Colon (tissue), 2 donors: ENCODE data around the gene VPS72.

Experiments used
- FAIRE-seq: peaks from 2 replicates; lab custom pipeline; 2012; peaks lifted over from hg19 to GRCh38; lab: Jason Lieb, UNC
- donor health status: control.
- donor health status: control.

Gene VPS72

DNA sequence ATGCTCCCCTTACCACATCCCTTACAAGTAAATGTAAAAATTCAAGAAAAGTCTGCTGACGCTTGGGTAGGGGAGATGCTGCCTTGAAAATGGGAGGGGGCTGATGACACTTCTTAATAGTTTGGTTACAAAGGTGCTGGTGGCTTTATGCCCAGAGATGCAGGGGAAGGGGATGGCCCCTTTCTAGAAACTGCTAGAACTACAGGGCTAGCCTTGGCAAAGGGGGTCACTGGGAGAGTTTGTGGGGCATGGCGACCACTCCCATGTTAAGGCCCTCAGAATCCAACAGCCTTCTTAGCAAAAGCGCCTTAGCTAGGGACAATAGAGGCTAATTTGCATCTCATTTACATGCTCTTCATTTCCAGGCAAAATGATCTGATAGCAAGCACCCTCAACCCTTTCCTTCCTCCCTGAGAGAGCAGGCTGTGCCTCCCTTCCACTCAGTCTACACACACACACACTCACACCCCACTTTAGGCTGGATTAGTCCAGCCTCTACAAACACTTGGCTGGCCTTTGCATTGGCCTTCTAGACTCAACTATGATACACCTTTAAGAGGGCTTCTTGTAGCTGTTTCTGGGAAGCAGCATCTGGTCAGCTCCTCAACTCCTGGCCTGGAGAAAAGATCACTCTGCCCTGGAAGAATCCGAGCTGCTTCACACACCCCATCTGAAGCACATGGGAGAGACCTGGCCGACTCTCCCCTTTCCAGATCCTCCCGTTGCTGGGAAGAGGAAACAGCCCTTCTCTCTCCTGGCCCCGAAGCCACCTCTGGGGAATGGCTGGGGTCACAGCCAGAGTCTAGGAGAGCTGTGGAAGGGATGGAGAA is 45.3 kb downstream of the VPS72 start:
- FAIRE-seq, result no peak

DNA sequence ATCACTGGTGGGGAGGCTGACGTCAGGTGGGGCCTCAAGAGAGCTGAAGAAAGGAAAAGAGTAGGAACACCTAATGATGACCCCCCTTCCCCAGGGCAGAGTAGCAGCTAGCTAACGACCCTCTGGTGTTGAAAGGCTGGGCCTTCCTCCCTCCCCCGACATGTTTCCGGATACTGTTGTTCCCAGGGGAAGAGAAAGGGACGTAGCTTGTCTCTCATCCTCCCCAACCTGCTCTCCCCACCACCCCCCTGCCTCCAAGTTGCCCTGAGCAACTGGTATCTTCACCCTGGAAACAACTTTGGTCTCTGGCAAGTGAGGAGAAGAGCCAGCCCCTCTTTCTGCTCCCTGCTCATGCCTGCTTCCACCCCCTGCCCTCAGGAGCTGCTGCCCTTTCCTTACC is 46.0 kb downstream of the VPS72 start:
- no peak for FAIRE-seq

DNA sequence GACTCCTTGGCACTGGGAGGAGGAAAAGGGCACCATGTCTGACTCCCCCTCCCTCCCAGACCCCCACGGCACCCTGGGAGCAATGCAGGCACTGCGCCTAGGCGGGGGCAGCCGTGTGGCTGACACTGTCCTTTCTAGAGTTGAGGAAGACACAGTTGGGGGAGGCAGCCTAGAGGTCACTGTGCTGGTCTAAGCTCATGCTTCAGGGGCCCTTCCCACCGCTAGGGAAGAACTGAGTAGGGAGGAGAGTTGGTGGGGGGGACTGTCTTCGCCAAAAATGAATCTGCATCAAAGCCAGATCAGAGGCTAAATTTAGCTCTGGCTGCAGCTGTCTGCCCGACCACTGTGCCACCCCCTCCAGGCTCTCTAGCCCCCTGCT is 47.0 kb downstream of the VPS72 start:
- FAIRE-seq, result no peak

DNA sequence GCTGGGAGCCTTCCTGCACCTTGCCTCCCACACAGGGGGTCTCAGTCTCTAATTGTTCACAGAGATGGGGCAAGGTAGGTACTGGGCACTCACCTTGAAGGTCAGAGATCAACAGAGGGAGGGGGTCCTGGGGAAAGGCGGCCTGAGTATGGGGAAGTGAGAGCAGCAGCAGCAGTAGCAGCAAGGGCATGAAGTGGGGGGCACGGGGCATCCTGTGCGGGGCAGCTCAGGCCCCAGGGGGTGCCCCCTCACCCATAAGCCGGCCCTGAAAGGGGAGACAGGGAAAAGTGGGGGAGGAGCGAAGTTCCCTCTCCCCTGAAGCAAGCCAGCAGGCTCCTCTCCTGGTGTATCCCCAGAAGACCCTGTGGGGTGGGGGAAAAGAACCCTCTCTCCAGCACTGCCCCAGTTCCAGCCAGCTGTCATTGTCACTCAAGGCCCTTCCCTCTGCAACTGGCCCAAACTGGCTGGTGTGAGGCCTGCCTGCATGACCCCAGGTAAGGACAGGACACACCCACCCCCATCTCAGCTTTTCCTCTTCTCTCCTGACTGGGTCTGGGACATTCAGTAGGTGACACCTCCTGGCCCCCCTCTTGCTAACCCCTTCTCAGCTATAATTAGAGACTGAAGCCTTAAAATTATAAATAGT is 47.5 kb downstream of the VPS72 start:
- no peak for FAIRE-seq

DNA sequence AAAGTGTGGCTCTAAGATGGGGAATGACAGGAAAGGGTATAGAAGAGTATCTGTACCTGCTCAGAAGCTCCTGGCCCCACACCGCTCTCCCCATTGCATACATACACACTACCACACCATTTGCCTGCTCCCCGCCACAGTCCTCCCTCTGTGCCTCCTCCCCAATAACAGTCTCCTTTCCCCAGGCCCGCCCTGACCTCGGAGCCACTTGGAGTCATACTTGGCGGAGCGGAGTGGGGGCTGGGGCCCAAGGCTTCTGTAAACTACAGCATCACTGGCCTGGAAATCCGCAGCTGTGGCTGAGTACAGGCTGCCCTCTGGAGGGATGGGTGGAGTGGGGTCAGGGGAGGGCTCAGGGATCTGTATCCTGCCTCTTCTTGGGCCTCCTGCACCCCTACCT is 52.2 kb downstream of the VPS72 start:
- no peak for FAIRE-seq

DNA sequence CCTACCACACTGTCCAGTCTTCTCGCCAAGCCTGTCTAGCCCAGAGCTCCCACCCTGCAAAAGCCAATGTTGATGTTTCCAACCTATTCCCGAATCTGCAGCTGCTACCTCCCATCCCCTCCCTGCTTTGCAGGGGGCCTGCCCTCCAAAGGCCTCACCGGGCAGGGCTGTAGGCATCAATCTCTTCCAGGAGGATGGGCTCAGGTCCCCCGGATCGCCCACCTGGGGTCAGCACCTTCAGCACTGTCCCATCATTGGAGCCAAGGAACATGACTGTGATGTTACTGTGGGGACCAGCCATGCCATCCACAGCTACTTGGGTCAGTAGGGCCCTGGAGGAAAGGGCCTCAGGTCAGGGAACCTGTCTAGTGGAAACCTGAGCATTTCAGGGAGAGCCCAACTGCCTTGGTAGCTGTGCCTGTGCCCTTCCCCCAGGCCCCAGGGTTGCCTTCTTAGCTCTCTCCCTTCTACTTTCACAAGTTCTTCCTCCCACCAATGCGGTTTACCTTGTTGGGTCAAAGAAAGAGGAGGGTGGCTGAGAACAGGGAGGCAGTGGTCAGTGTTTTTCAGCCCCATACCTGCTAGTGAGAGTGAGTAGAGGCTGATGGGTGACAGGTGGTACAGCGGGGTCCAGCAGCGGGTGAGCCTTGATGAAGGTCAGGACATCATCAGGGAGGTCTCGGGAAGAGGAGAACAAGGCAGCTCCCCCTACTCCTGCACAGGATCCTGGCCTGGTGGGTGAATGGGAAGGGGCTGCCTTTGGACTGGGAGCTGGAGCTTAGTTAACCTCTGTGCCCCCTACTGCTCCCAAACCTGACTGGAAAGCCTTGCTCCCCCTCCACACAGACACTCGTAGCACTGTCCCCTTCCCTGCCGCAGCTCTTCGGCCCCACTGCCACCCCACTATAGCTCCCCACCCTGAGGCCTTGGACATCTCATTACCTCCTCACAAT is 54.3 kb downstream of the VPS72 start:
- no peak for FAIRE-seq

DNA sequence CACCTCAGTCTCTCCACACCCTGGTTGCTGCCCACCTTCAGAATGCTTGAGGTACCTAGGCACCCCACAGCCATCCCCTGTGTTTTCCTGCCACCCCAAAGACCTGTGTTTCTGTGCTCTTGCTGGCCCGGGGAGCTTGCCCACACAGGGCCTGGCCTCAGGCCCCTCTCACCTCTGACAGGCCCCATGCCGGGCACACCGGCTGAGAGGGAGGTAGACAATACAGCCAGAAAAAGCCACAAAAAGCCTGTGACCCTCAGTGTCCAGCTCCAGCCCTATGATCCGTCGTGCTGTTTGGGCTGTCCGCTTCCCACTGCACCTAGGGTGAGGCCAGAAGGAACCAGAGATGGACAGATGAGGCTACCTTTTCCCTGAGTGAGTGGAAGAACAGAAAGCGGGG is 55.0 kb downstream of the VPS72 start:
- FAIRE-seq, result no peak

DNA sequence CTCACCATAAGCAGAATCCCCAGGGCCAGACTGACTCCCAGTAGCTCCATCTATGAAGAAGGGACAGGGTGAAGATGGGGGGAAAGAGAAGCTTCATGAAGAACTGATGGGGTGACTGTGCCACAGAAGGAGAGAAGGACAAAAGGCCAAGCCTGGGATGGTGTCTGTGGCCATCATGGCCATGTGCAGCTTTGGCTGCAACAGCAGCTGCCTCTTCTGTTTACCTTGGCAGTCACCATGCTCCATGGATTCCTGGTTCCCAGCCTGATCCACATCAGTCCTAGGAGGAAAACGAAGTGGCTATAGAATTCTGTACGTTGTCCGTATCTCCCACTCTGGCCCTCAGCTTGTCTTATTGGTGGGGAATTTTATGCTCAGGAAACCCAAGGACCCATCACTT is 55.6 kb downstream of the VPS72 start:
- no peak for FAIRE-seq

DNA sequence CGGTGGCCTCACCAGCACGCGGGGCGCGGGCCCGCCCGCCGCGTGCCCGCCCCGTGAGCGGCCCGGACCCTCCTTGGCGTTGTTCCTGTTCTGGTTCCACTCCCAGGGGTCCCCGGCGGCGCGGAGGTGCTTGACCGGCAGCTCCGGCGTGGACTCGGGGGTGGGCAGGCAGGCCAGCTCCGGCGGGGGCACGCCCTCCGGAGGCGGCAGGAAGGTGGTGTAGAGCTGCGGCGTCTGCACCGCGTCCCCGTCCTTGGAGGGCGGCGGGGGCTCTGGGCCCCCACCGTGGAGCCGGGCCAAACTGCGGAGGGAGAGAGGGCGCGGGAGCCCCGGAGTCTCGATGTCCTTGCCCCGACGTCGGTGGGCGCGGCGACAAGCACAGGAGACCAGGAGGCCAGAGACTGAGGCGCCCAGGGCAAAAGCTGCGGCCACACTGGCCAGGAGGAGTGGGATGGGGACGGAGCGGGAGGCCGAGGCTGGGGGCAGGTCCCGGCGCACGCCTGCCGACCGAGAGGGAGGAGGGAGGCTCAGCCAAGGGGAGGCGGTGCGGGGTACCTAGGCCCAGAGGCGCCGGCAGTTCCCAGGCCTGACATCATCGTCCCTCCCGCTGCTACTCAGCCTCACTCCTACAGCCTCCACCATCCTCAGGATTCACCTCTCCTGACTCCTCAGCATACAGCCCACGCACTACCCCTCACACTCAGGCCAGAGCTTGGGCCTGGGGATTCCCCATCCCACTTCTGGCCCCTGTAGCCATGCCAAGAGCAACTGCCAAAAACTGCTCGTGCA is 56.8 kb downstream of the VPS72 start:
- no peak for FAIRE-seq

DNA sequence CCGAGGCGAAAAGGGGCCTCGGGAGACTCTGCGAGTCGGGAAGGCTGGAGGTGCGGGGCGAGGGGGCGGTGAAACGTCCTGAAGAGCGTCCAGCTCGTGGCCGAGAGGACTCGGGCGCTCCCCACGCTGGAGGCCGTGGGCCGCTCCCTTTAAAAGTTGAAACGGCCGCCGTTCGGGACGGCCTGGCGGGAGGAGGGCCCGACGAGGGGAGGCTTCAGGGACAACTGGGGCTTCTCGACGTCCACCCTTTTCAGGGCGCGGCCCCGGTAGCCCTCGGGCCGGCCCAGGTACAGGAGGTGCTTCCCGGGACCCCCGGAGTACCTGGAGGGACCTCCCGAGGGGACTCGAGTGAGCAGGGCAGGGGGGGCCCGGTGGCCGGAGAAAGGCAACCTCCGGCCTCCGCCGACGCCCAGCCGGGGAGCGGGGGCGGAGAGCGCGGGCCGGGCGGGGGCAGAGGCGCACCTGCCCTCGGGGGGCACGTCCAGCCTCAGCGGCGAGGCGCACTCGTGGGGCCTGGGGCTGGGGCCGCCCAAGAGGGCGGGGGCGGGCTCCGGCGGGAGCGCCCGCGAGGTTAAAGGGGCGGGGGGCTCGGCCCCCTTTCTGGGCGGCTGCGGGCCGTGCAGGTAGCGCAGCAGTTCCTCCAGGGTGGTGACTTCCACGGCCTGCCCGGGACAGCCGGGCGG is 57.5 kb downstream of the VPS72 start:
- no peak for FAIRE-seq

DNA sequence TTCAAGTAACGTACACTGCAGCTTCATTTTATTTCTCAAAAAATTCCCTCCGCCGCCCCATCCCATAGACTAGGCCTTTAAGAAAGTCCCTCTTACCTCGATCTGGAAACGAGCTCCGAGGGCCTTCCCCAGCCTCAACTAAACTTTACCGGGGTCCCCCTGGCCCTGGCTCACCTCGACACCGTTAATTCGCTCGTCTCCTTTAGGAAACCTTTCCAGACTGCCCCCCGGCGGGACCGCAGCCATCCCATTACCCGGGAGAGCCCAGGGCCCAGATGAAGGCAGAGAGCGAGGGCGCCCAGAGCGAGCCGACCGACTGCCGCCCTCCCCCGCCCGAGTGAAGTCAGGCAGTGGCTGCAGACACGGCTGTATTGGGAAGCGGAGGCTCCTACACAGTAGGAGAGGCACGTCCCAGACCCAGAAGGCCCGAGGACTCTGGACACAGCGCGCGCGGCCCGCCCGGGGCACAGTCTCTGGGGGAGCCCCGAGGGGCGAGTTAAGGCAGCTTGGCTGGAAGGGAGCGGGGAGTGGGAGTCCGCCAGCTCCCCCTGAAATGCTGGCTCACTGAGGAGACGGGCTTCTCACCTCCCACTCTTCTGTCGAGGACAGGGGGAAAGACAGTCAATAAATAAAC is 58.2 kb downstream of the VPS72 start:
- no peak for FAIRE-seq

DNA sequence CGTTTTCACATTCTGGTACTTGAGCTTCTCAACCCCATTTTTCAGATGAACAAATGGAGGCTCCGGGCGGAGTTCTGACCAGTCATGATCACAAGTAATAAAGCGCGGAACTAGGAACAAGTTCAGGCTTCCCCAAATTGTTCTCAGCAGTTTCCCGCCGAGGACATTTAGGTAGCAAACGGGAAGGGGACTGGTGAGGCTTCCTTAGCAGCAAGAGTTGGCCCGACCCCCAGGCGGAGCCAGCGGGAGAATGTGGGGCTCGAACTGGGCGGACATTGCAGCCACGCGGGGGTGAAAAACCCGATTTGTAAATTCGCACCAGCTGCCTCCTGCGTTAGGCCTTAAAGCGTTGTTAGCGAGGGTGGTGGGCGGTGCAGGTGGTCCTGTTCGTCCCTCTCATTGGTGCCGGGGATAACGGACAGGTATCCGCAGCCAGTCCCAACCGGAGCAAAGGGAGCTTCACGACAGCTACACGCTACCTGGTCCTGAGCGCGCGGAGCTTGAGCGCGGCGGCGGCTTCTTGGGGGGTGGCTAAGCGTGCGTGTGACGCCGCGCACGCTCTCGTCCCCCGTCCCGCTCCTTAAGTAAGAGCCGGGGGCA is 58.9 kb downstream of the VPS72 start:
- FAIRE-seq, result no peak

DNA sequence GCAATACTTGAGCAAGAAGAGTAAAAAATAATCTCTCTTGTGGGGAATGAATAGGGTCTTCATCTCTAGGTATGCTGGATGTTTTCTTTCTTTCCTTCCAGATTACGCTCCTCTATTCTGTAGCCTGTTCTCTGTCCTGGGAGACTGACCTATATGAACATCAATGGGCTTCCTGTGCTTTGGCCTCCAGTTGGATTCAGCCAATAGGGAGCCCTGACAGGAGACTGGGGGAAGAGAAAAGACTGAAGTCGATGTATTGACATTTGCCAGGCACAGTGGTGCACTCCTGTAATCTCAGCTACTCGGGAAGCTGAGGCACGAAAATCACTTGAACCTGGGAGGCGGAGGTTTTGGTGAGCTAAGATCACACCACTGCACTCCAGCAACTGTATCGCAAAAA is 61.2 kb downstream of the VPS72 start:
- FAIRE-seq, result no peak
